T-helper 2 cell treated with Interferon-gamma antibody and Interleukin-4, amounts not matched to agents 100 ng/mL and 5 ng/mL, for 36 hours (primary cell): Measurements from ENCODE around the gene OSBPL3. TPM values are rescaled to one million over a fixed set of nuclear protein-coding genes. Genes with fewer than 3 reads are reported as not detected.

Experiments
- intact Hi-C: fragments of 100-400 bp; cut with micrococcal nuclease; formaldehyde crosslinking; loops from one replicate; pipeline ENCODE4 v1.15.1; 2023
- total RNA-seq: library from RNA; stranded (reverse); gene quantifications from 2 replicates; pipeline ENCODE4 v1.2.3, GENCODE V29; 2022

OSBPL3 gene
- total RNA-seq, 1 donor from 2014 or later = 106 TPM

GRCh38 chr7:24748521-24748920 lies 231.5 kb downstream of the OSBPL3 start:
- intact Hi-C loops = no loop called here

Other genes starting within 250 kb of the OSBPL3 start
- gene GSDME, start 222.7 kb downstream of the OSBPL3 start, total RNA-seq = 2.1 and 2.3 TPM in 2 replicates
- gene CYCS, start 145.1 kb upstream of the OSBPL3 start, total RNA-seq = 152 and 157 TPM in 2 replicates
- not detected in 2 replicates for gene NPVF, start 248.3 kb upstream of the OSBPL3 start, total RNA-seq